Measurements from ENCODE around the gene TAF4B. TPM values are rescaled to one million over a fixed set of nuclear protein-coding genes. Genes with fewer than 3 reads are reported as not detected.

The TAF4B gene
- total RNA-seq, 3 donors from 2014 or later (not counting 1 experiment from before 2014, with no cell fraction given): 1.5 to 3.3 (median 1.7) TPM

GRCh38 chr18:26287644-26288043 lies 61.4 kb downstream of the TAF4B start:
- Histone ChIP-seq H3K27ac (ENCODE audit: low read length) (no peak overlapping the region), H3K4me3 (ENCODE audit: low read length) (no peak overlapping the region), H3K9me3 (ENCODE audit: control insufficient read depth, insufficient read depth, low read length) (no peaks in the 10 kb centered on the region), H3K4me1 (ENCODE audit: control insufficient read depth, insufficient read depth, low read length) (peaks cover 12% of the 10 kb centered on the region), H3K36me3 (ENCODE audit: control insufficient read depth, insufficient read depth, low read length) (no peaks in the 10 kb centered on the region), H3K27me3 (ENCODE audit: control insufficient read depth, insufficient read depth, low read length) (peaks cover 6% of the 10 kb centered on the region)
- Mint-ChIP-seq H3K27me3 (ENCODE audit: low read depth in 2 of 2) (peaks cover 24 to 26% of the 10 kb centered on the region in 2 donors), H3K4me3 (no peak overlapping the region), H3K4me1 (peaks cover 12% of the 10 kb centered on the region in 2 donors), H3K27ac (no peak overlapping the region), H3K9me3 (no peaks in the 10 kb centered on the region), H3K36me3 (no peaks in the 10 kb centered on the region)
- TF ChIP-seq, protein P1, sequence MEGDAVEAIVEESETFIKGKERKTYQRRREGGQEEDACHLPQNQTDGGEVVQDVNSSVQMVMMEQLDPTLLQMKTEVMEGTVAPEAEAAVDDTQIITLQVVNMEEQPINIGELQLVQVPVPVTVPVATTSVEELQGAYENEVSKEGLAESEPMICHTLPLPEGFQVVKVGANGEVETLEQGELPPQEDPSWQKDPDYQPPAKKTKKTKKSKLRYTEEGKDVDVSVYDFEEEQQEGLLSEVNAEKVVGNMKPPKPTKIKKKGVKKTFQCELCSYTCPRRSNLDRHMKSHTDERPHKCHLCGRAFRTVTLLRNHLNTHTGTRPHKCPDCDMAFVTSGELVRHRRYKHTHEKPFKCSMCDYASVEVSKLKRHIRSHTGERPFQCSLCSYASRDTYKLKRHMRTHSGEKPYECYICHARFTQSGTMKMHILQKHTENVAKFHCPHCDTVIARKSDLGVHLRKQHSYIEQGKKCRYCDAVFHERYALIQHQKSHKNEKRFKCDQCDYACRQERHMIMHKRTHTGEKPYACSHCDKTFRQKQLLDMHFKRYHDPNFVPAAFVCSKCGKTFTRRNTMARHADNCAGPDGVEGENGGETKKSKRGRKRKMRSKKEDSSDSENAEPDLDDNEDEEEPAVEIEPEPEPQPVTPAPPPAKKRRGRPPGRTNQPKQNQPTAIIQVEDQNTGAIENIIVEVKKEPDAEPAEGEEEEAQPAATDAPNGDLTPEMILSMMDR (IDR thresholded peaks at IDR 0.05): no peak
- 97% methylated on average over 4 of the region's 4 CpGs for WGBS (ENCODE audit: insufficient coverage)
- no peak for DNase-seq
- intact Hi-C loops (cut with micrococcal nuclease): no loop called here
- ATAC-seq: no peak

- Mint-ChIP-seq H3K27me3 (ENCODE audit: low read depth in 2 of 2) (peaks cover 18 to 19% of the 10 kb centered on the region in 2 donors), H3K27ac (no peak overlapping the region), H3K4me1 (peaks cover 12% of the 10 kb centered on the region in 2 donors), H3K36me3 (no peaks in the 10 kb centered on the region), H3K4me3 (no peak overlapping the region), H3K9me3 (no peaks in the 10 kb centered on the region)
- intact Hi-C loops (cut with micrococcal nuclease): no loop called here
- WGBS (ENCODE audit: insufficient coverage): 70% methylated on average over 3 of the region's 3 CpGs
- H3K27me3 ChIP-seq (ENCODE audit: control insufficient read depth, insufficient read depth, low read length): peaks cover 6% of the 10 kb centered on the region
- H3K9me3 ChIP-seq (ENCODE audit: control insufficient read depth, insufficient read depth, low read length): no peaks in the 10 kb centered on the region
- DNase-seq (no peak), ATAC-seq (no peak)
- H3K36me3 ChIP-seq (ENCODE audit: control insufficient read depth, insufficient read depth, low read length): no peaks in the 10 kb centered on the region
- TF ChIP-seq, protein P1 (IDR thresholded peaks at IDR 0.05): no peak
- no peak overlapping the region for H3K27ac ChIP-seq (ENCODE audit: low read length)
- no peak overlapping the region for H3K4me3 ChIP-seq (ENCODE audit: low read length)
- H3K4me1 ChIP-seq (ENCODE audit: control insufficient read depth, insufficient read depth, low read length): peaks cover 12% of the 10 kb centered on the region
These were observed 64.1 kb downstream of the TAF4B start for GRCh38 chr18:26290385-26290784.

DNA sequence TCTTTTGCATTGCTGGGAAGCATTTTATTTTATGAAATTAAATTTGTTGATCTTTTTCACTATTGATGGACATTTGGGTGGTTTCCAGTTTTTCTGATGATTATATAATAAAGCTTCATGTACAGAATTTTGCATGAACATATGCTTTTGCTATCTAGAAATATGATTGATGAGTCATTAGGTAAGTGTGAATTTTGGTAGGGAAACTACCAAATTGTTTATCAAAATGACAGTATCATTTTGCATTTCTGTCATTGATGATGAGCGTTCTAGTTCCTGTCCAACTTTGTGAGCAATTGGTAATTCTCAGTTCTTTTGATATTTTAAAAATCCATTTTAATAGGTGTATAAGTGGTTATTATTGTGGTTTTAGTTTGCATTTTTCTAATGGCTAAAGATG lies 67.7 kb downstream of the TAF4B start:
- Mint-ChIP-seq H3K4me1 (no peaks in the 10 kb centered on the region), H3K36me3 (no peaks in the 10 kb centered on the region), H3K27me3 (ENCODE audit: low read depth in 2 of 2) (peaks cover 7% of the 10 kb centered on the region in 2 donors), H3K9me3 (no peaks in the 10 kb centered on the region), H3K27ac (no peak overlapping the region), H3K4me3 (no peak overlapping the region)
- 63% methylated on average over 1 of the region's 1 CpG for whole genome bisulfite sequencing (ENCODE audit: insufficient coverage)
- no peak for ATAC-seq
- TF ChIP-seq, protein P1 (IDR thresholded peaks at IDR 0.05): no peak
- H3K9me3 ChIP-seq (ENCODE audit: control insufficient read depth, insufficient read depth, low read length): no peaks in the 10 kb centered on the region
- no peaks in the 10 kb centered on the region for H3K4me1 ChIP-seq (ENCODE audit: control insufficient read depth, insufficient read depth, low read length)
- H3K4me3 ChIP-seq (ENCODE audit: low read length): no peak overlapping the region
- H3K27me3 ChIP-seq (ENCODE audit: control insufficient read depth, insufficient read depth, low read length): no peaks in the 10 kb centered on the region
- intact Hi-C loops (cut with micrococcal nuclease): no loop called here
- no peak overlapping the region for H3K27ac ChIP-seq (ENCODE audit: low read length)
- DNase-seq: no peak
- H3K36me3 ChIP-seq (ENCODE audit: control insufficient read depth, insufficient read depth, low read length): no peaks in the 10 kb centered on the region

GRCh38 chr18:26298107-26298506 lies 71.9 kb downstream of the TAF4B start:
- Histone ChIP-seq H3K9me3 (ENCODE audit: control insufficient read depth, insufficient read depth, low read length) (no peaks in the 10 kb centered on the region), H3K27ac (ENCODE audit: low read length) (no peak overlapping the region), H3K4me1 (ENCODE audit: control insufficient read depth, insufficient read depth, low read length) (no peaks in the 10 kb centered on the region), H3K27me3 (ENCODE audit: control insufficient read depth, insufficient read depth, low read length) (no peaks in the 10 kb centered on the region), H3K4me3 (ENCODE audit: low read length) (no peak overlapping the region), H3K36me3 (ENCODE audit: control insufficient read depth, insufficient read depth, low read length) (no peaks in the 10 kb centered on the region)
- no peaks in the 10 kb centered on the region for H3K9me3 Mint-ChIP-seq
- no peaks in the 10 kb centered on the region for H3K4me1 Mint-ChIP-seq
- TF ChIP-seq, protein P1 (IDR thresholded peaks at IDR 0.05): no peak
- H3K27me3 Mint-ChIP-seq (ENCODE audit: low read depth in 2 of 2): no peaks in the 10 kb centered on the region
- no peaks in the 10 kb centered on the region for H3K36me3 Mint-ChIP-seq
- ATAC-seq: no peak
- 93% methylated on average over 8 of the region's 8 CpGs for WGBS (ENCODE audit: insufficient coverage)
- intact Hi-C loops (cut with micrococcal nuclease): no loop called here
- DNase-seq: no peak
- H3K27ac Mint-ChIP-seq: no peak overlapping the region
- no peak overlapping the region for H3K4me3 Mint-ChIP-seq
